Naive thymus-derived CD4-positive, alpha-beta T cell (primary cell): ENCODE data around the gene LDLRAD4. TPM values are rescaled to one million over a fixed set of nuclear protein-coding genes. Genes with fewer than 3 reads are reported as not detected.

Source experiments
- ATAC-seq: fragments of 150-1000 bp; cut with Tn5 transposase; 2 replicates; pipeline ENCODE4 v1.10.0; 2021; ENCODE audit warnings: mild to moderate bottlenecking, moderate library complexity
- CTCF ChIA-PET: fragments of 350-600 bp; sonication (Branson Sonifier 250); formaldehyde crosslinking; loops from one replicate; lab custom pipeline; 2021; ENCODE audit warnings: antibody characterized with exemption; lab: Charles Lee
- POLR2A ChIA-PET: fragments of 350-600 bp; sonication (Branson Sonifier 250); formaldehyde crosslinking; loops from one replicate; lab custom pipeline; 2021; ENCODE audit warnings: antibody characterized with exemption, inconsistent platforms; lab: Charles Lee
- DNase-seq, 9 donors: peaks; one replicate each; pipeline versions ENCODE4 v3.0.0 to v3.0.0-alpha.2; 2020 to 2022; ENCODE audit warnings: mixed read lengths in 1 of 9
- H3K27ac ChIP-seq: one replicate; pipeline ENCODE4 v1.7.0; 2013; ENCODE audit warnings: mild to moderate bottlenecking, low read depth, low read length, moderate library complexity
- H3K27me3 ChIP-seq, 2 donors: one replicate each; pipeline ENCODE4 v1.7.0; 2013; ENCODE audit warnings: low read length in 2 of 2, mild to moderate bottlenecking in 2 of 2, moderate library complexity in 2 of 2; ENCODE audit not compliant: control insufficient read depth in 2 of 2, insufficient read depth in 2 of 2
- H3K36me3 ChIP-seq, 3 experiments: 1 replicate in 2 of 3; 2 replicates in 1 of 3; pipeline ENCODE4 v1.7.0; 2013; ENCODE audit warnings: low read length in 3 of 3, mild to moderate bottlenecking in 3 of 3, moderate library complexity in 1 of 3; ENCODE audit not compliant: insufficient read depth in 3 of 3, control insufficient read depth in 2 of 3
- H3K4me1 ChIP-seq, 2 donors: one replicate each; pipeline ENCODE4 v1.7.0; 2013; ENCODE audit warnings: low read length in 2 of 2, mild to moderate bottlenecking in 2 of 2, moderate library complexity in 1 of 2; ENCODE audit not compliant: control insufficient read depth in 2 of 2, insufficient read depth in 2 of 2
- H3K4me3 ChIP-seq: 2 replicates; pipeline ENCODE4 v1.7.0; 2013; ENCODE audit warnings: mild to moderate bottlenecking, low read length
- H3K9me3 ChIP-seq, 3 experiments: 1 replicate in 2 of 3; 2 replicates in 1 of 3; pipeline ENCODE4 v1.7.0; 2013; ENCODE audit warnings: low read length in 3 of 3; ENCODE audit not compliant: control insufficient read depth in 2 of 3
- H3K27ac Mint-ChIP-seq, 9 donors: one replicate each; pipeline ENCODE4 v1.8.0; 2020 to 2022; ENCODE audit warnings: mixed read lengths in 9 of 9, mild to moderate bottlenecking in 8 of 9, moderate library complexity in 5 of 9, inconsistent platforms in 2 of 9
- H3K27me3 Mint-ChIP-seq, 5 donors: one replicate each; pipeline ENCODE4 v1.8.0; 2021 to 2022; ENCODE audit warnings: mixed read lengths in 5 of 5, mild to moderate bottlenecking in 1 of 5
- H3K36me3 Mint-ChIP-seq, 5 donors: one replicate each; pipeline ENCODE4 v1.8.0; 2020 to 2022; ENCODE audit warnings: mixed read lengths in 5 of 5, mild to moderate bottlenecking in 3 of 5, inconsistent platforms in 1 of 5
- H3K4me1 Mint-ChIP-seq, 7 donors: one replicate each; pipeline ENCODE4 v1.8.0; 2020 to 2022; ENCODE audit warnings: mixed read lengths in 7 of 7, mild to moderate bottlenecking in 3 of 7, inconsistent platforms in 1 of 7
- H3K4me3 Mint-ChIP-seq, 10 donors: one replicate each; pipeline ENCODE4 v1.8.0; 2020 to 2022; ENCODE audit warnings: mild to moderate bottlenecking in 10 of 10, mixed read lengths in 10 of 10, moderate library complexity in 6 of 10, inconsistent platforms in 2 of 10
- H3K9me3 Mint-ChIP-seq, 11 donors: one replicate each; pipeline ENCODE4 v1.8.0; 2020 to 2022; ENCODE audit warnings: mixed read lengths in 11 of 11, mild to moderate bottlenecking in 4 of 11, inconsistent platforms in 1 of 11, moderate library complexity in 1 of 11
- intact Hi-C, 2 donors: fragments of 100-400 bp; cut with micrococcal nuclease; formaldehyde crosslinking; loops; one replicate each; pipeline ENCODE4 v1.15.1; 2023
- polyA plus RNA-seq, 2 donors: library from polyadenylated mRNA; unstranded; fragments of 300-500 nt; fragmentation: Illumina TruSeq; gene quantifications; one replicate each; pipeline ENCODE4 v1.2.3, GENCODE V29; 2021
- total RNA-seq, 6 experiments: library from RNA in 5 of 6; stranded (reverse) in 5 of 6; gene quantifications; 1 replicate in 5 of 6; 2 replicates in 1 of 6; pipeline ENCODE4 v1.2.3 and lab custom pipeline; 2021 to 2026

The LDLRAD4 gene
- total and polyA plus RNA-seq, 7 experiments from 2014 or later = 13.0 to 84.3 (median 53.7) TPM

DNA sequence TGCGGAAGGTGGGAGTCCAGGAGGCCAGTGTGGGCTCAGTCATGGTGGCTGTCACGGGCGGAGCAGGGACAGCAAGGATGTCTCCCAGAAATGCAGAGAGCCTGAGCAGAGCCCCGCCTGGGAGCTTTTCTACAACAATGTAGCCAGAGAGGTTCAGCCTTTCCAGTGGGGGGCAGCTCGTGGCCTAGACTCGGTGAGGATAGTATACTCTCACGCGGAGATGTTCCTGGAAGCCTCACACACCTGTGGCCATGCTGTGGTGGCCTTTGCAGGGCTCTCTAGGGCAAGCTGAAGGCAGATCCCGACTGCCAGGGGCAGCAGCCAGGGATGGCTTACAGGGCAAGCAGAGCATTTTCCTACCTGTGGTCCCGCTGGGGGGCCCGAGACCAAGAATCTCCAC is 244.1 kb downstream of the LDLRAD4 start:
- DNase-seq (no peak), ATAC-seq (no peak)
- no peaks in the 10 kb centered on the region for H3K9me3 ChIP-seq
- Mint-ChIP-seq H3K27ac (peak overlapping the region in 8 of 9 donors; percentile 84 to 99 (median 95)), H3K36me3 (peaks cover 14 to 47% (median 16%) of the 10 kb centered on the region in 5 donors), H3K4me3 (peak overlapping the region in 6 of 10 donors; percentile 4 to 69 (median 22)), H3K27me3 (no peaks in the 10 kb centered on the region), H3K4me1 (peaks cover 41 to 83% (median 74%) of the 10 kb centered on the region in 7 donors), H3K9me3 (peaks cover 6 to 14% (median 10%) of the 10 kb centered on the region in 11 donors)
- H3K27me3 ChIP-seq = no peaks in the 10 kb centered on the region
- H3K36me3 ChIP-seq = no peaks in the 10 kb centered on the region
- intact Hi-C loops = loop anchor here (10.0 kb wide), 2 partner anchors 152 to 262 kb away; partner anchors contain the start of genes FAM210A (in 1 of the 2) and RNMT (in 1 of the 2)
- POLR2A ChIA-PET = interaction anchor here (1.1 to 2.0 kb wide), 2 partner anchors 9 to 18 kb away, joined by 3 to 5 read pairs; no protein-coding TSS in a partner anchor
- H3K4me3 ChIP-seq = no peak overlapping the region
- peaks cover 16 to 45% of the 10 kb centered on the region in 2 donors for H3K4me1 ChIP-seq
- CTCF ChIA-PET = interaction anchor here (0.7 to 2.2 kb wide), 2 partner anchors 112 to 246 kb away, joined by 3 to 9 read pairs; no protein-coding TSS in a partner anchor
- H3K27ac ChIP-seq = peak overlapping the region; percentile 1

DNA sequence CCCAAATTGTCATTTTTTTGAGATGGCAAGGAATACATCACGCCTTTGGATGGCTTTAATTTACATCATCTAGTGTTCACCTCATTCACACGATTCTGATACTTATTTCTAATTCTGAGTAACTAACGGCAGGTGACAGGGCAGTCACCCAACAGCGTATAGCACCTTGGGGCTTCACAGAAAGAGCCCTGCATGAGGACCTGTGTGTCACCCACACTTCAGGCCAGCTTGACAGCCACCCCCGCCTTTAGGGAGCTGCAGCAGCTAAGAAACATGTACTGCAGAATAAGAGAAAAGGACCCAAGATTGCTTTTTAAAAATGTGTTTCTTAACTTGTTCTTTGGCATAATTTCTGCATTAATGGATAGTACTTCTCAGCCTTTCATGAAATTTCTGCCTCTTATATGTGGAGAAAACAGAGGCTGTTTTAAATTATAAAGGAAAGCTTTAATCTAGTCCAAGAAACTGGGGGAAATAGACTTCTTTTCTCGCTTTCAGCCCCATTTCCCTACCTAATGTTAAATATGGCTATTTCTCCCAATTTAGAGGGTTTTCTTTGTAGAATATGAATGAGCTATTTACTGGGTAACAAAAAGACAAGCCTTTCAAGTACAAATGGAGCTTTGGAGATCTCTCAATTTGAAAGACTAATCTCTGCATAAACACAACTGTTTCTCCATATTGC is 245.1 kb downstream of the LDLRAD4 start:
- peak overlapping the region; percentile 66 for H3K4me3 ChIP-seq
- intact Hi-C loops = loop anchor here (1.0 to 10.0 kb wide), 6 partner anchors 25 to 263 kb away; partner anchors contain the start of genes FAM210A (in 2 of the 2) and RNMT (in 2 of the 2)
- peaks cover 16 to 45% of the 10 kb centered on the region in 2 donors for H3K4me1 ChIP-seq
- Mint-ChIP-seq H3K27me3 (no peaks in the 10 kb centered on the region), H3K36me3 (peaks cover 14 to 45% (median 19%) of the 10 kb centered on the region in 5 donors), H3K27ac (peak overlapping the region; percentile 66 to 99 (median 95)), H3K4me1 (peaks cover 41 to 80% (median 75%) of the 10 kb centered on the region in 7 donors), H3K4me3 (peak overlapping the region; percentile 30 to 100 (median 92)), H3K9me3 (peaks cover 2 to 20% (median 13%) of the 10 kb centered on the region in 11 donors)
- H3K27ac ChIP-seq = peak overlapping the region; percentile 66
- H3K9me3 ChIP-seq = no peaks in the 10 kb centered on the region
- ATAC-seq (no peak), DNase-seq (no peak)
- POLR2A ChIA-PET = interaction anchor here (0.8 to 2.0 kb wide), 4 partner anchors 8 to 27 kb away, joined by 3 to 5 read pairs (median 3); no protein-coding TSS in a partner anchor
- no peaks in the 10 kb centered on the region for H3K36me3 ChIP-seq
- CTCF ChIA-PET = interaction anchor here (0.7 to 2.2 kb wide), 5 partner anchors 8 to 451 kb away, joined by 3 to 9 read pairs (median 3); no protein-coding TSS in a partner anchor
- no peaks in the 10 kb centered on the region for H3K27me3 ChIP-seq

DNA sequence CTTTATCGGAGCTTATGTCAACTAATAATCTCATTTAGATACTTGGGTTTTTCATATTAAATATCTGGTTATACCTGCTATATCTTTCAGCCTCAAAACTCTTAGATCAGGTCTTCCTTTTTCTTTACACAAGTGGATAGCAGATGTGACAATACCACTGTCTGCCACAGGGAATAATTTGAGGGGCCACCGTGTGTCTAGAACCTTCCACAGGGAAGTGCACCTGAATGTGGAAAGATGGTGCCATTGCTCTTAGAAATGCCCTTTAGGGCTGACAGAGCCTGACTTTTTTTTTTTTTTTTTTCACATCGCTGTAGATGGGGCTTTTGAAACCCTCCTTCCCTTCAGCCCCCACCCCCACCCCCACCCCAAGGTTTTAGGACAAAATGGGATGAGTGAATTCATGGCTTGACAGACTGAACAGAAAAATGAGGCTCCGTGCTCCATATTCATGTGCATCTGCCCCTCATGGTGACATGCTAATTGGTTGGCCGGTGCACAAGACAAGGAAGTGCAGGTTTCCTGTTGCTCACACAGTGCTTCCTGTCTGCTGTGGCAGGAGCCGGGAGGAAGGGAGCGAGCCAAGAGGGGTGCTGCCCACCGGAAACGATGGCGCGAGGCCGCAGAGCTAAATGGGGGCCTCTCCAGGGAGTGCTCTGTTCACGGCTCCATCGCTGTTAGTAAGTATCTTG is 246.0 kb downstream of the LDLRAD4 start:
- peaks cover 16 to 45% of the 10 kb centered on the region in 2 donors for H3K4me1 ChIP-seq
- H3K9me3 ChIP-seq = no peaks in the 10 kb centered on the region
- intact Hi-C loops = loop anchor here (1.0 to 10.0 kb wide), 9 partner anchors 26 to 262 kb away; partner anchors contain the start of genes FAM210A (in 2 of the 2) and RNMT (in 2 of the 2)
- ChIA-PET CTCF (interaction anchor here (0.7 to 2.2 kb wide), 4 partner anchors 7 to 452 kb away, joined by 3 to 9 read pairs (median 3); no protein-coding TSS in a partner anchor), POLR2A (interaction anchor here (0.6 to 2.0 kb wide), 6 partner anchors 8 to 154 kb away, joined by 3 to 5 read pairs (median 3); no protein-coding TSS in a partner anchor)
- peaks cover 43 to 85% (median 83%) of the 10 kb centered on the region in 7 donors for H3K4me1 Mint-ChIP-seq
- H3K4me3 ChIP-seq = peak overlapping the region; percentile 66
- DNase-seq (peak; percentile 37 to 70 (median 64)), ATAC-seq (peak; percentile 93)
- peak overlapping the region; percentile 87 to 100 (median 94) for H3K4me3 Mint-ChIP-seq
- no peaks in the 10 kb centered on the region for H3K36me3 ChIP-seq
- no peaks in the 10 kb centered on the region for H3K27me3 ChIP-seq
- peaks cover 2 to 20% (median 13%) of the 10 kb centered on the region in 11 donors for H3K9me3 Mint-ChIP-seq
- no peaks in the 10 kb centered on the region for H3K27me3 Mint-ChIP-seq
- peak overlapping the region; percentile 88 to 99 (median 95) for H3K27ac Mint-ChIP-seq
- peaks cover 14 to 48% (median 24%) of the 10 kb centered on the region in 5 donors for H3K36me3 Mint-ChIP-seq
- H3K27ac ChIP-seq = peak overlapping the region; percentile 66

- Histone ChIP-seq H3K36me3 (no peaks in the 10 kb centered on the region), H3K4me1 (peaks cover 16 to 47% of the 10 kb centered on the region in 2 donors), H3K4me3 (peak overlapping the region; percentile 66), H3K9me3 (no peaks in the 10 kb centered on the region), H3K27ac (peak overlapping the region; percentile 66), H3K27me3 (no peaks in the 10 kb centered on the region)
- Mint-ChIP-seq H3K27me3 (no peaks in the 10 kb centered on the region), H3K4me1 (peaks cover 44 to 88% (median 84%) of the 10 kb centered on the region in 7 donors), H3K9me3 (peaks cover 2 to 20% (median 13%) of the 10 kb centered on the region in 11 donors), H3K4me3 (peak overlapping the region; percentile 87 to 100 (median 94)), H3K27ac (peak overlapping the region; percentile 88 to 99 (median 95)), H3K36me3 (peaks cover 14 to 46% (median 26%) of the 10 kb centered on the region in 5 donors)
- DNase-seq (no peak), ATAC-seq (peak; percentile 48)
- POLR2A ChIA-PET = interaction anchor here (0.6 to 1.5 kb wide), 3 partner anchors 9 to 155 kb away, joined by 3 read pairs; no protein-coding TSS in a partner anchor
- CTCF ChIA-PET = no interaction called here
- intact Hi-C loops = loop anchor here (1.0 to 10.0 kb wide), 8 partner anchors 27 to 260 kb away; partner anchors contain the start of genes FAM210A (in 1 of the 2) and RNMT (in 1 of the 2)
Observed at GRCh38 chr18:13465124-13465446, 246.5 kb downstream of the LDLRAD4 start.

DNA sequence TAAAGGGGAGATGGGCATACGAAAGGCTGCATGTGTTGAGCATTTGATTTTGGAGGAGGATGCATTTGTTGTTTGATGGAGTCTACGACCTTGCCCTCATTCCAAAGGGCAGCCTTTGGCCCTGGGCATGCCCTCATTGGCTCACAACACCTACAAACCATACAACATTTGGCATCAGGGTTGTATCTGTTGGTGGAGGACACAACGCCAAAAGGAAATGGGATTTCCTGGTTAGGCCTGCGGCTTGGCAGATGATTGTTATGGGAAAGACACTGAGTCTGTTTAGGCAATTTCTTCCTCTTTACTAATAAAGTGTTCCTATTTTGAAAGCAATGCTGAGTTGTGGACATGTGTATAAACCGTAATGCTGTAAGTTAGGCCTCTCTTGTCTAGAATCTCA is 246.9 kb downstream of the LDLRAD4 start:
- Histone ChIP-seq H3K4me3 (peak overlapping the region; percentile 66), H3K9me3 (no peaks in the 10 kb centered on the region), H3K27me3 (no peaks in the 10 kb centered on the region), H3K4me1 (peaks cover 16 to 47% of the 10 kb centered on the region in 2 donors), H3K27ac (peak overlapping the region; percentile 66), H3K36me3 (no peaks in the 10 kb centered on the region)
- Mint-ChIP-seq H3K27ac (peak overlapping the region; percentile 88 to 99 (median 95)), H3K4me3 (peak overlapping the region; percentile 87 to 100 (median 94)), H3K27me3 (no peaks in the 10 kb centered on the region), H3K4me1 (peaks cover 46 to 90% (median 84%) of the 10 kb centered on the region in 7 donors), H3K36me3 (peaks cover 14 to 46% (median 26%) of the 10 kb centered on the region in 5 donors), H3K9me3 (peaks cover 2 to 20% (median 13%) of the 10 kb centered on the region in 11 donors)
- intact Hi-C loops = loop anchor here (1.0 to 10.0 kb wide), 8 partner anchors 27 to 259 kb away; partner anchors contain the start of genes FAM210A (in 1 of the 2) and RNMT (in 1 of the 2)
- DNase-seq = no peak
- POLR2A ChIA-PET = interaction anchor here (0.6 to 1.5 kb wide), 2 partner anchors 9 to 12 kb away, joined by 3 read pairs; no protein-coding TSS in a partner anchor
- CTCF ChIA-PET = no interaction called here
- no peak for ATAC-seq
